HG03571 (cell line): Measurements from ENCODE around the gene LRRC3.

Experiments used
- ATAC-seq: cut with Tn5 transposase; IDR thresholded peaks from one replicate; pipeline ENCODE4 v1.9.1; 2021; ENCODE audit not compliant: unreplicated experiment

The LRRC3 gene

DNA sequence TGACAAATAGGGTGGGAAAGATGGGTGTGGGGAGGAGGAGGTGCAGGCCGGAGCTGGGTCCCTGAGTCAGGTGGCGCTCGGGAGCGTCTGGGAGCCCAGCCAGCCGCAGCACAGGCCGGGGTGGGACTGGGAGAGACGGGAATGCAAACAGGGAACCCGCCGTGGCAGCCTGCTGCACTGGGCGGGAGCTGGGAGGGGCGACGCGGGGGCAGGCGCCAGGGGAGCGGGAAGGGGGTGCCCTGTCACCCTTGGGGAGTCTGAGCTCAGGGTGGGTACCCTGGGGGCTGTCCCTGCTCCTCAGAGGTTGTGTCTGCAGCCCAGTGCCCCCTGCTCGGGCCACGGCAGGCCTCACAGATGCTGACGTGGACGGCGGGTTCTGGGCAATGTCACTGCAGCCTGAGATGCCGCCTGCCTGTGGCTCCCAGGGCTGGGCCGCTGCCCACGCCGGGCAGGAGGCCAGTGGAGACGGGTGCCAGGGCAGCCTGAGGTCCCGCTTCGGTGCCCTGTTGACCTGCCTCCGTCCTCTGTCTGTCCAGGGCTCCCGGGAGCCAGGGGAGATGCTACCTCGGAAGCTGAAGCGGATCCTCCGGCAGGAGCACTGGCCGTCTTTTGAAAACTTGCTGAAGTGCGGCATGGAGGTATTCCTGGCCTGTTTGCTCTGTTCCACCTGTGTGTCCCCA is 16.6 kb upstream of the LRRC3 start:
- no peak for ATAC-seq

DNA sequence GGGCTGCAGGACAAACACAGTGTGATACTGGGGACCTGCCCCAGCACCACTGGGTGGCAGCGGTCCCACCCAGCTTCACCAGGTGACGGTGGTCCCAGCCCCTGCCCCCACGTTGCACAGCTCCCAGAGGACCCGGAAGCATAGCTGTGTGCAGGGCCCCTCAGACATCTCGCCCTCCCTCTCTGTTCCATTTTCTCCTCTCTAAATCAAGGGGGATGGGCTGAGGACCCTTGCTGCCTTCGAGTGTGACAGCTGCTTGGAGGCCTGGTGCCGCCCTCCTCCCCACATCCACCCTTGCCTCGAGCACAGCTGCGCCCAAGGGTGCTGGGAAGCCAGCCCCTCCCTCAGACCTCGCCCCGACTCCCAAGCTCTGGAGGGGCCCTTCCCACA is 16.1 kb upstream of the LRRC3 start:
- no peak for ATAC-seq

- ATAC-seq, result no peak
These were observed 14.9 kb upstream of the LRRC3 start for GRCh38 chr21:44440241-44441040.

GRCh38 chr21:44441041-44441400 is 14.3 kb upstream of the LRRC3 start:
- no peak for ATAC-seq

GRCh38 chr21:44441581-44442265 is 13.6 kb upstream of the LRRC3 start:
- ATAC-seq, result no peak

- no peak for ATAC-seq
These were observed 12.8 kb upstream of the LRRC3 start for GRCh38 chr21:44442266-44443125.

DNA sequence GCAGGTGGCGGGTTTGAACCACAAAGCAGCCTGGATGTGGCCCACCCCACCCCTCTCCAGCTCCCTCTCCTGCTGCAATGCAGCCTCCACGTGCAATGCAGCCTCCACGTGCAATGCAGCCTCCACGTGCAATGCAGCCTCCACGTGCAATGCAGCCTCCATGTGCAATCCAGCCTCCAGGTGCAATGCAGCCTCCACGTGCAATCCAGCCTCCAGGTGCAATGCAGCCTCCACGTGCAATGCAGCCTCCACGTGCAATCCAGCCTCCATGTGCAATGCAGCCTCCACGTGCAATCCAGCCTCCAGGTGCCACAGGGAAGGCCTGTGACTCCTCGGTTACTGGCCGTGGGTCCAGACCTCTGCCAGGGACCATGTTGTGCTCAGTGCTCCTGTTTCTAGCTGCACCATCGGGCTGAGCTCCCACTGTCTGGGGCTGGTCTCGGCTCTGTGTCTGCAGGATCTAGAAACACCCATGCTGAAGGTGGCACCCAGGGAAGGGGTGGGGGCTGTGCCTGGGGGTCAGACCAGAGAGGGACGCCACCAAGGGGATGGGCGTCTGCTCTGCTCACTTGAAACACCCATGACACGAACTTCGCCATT is 11.9 kb upstream of the LRRC3 start:
- ATAC-seq, result no peak

DNA sequence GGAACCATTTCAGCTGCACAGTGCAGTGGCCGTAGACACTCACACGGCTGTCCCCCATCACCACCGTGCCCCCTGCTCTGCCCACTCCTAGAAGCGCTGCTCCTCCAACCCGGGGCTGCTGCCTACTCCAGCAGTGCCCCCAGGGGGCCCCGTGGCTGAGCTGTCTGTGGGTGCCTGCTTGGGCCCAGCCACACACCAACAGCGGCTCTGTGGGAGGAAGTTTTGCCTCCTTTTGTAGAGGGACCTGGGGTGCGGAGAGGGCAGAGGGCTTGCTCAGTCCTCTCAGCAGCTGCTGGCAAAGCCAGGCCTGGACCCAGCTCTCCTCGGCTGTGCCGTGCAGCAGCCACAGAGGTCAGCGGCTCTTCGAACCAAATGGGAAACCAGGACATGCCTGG is 11.4 kb upstream of the LRRC3 start:
- no peak for ATAC-seq

GRCh38 chr21:44444286-44444931 is 10.9 kb upstream of the LRRC3 start:
- no peak for ATAC-seq

DNA sequence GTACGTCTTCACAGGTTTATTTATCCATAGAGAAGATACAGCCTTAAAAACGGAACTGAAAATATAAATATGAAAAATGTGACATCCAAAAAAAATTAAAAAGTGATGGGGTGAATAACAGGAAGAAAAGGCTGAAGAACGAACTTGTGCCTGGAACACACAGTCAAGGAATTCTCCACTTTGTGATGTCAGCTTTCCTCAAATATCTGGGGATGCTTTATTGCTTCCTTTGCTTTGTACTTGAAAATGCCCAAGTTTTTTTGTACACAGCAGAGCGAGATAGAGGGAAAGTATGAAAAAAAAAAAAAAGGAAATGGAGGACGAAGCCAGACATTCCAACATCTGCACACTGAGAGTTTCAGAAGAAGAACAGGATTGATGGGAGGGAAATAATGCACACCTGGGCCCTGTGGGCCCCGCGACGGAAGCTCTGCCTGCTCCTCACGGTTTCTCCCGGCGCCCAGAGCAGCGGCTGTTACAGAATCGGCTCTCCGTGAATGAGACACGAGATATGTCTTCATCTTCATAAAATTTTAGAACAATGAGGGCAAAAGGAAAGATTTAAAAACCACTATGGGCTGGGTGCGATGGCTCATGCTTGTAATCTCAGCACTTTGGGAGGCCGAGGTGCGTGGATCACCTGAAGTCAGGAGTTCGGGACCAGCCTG is 10.0 kb upstream of the LRRC3 start:
- no peak for ATAC-seq

GRCh38 chr21:44448651-44449131 is 6.6 kb upstream of the LRRC3 start:
- ATAC-seq, result no peak

GRCh38 chr21:44449473-44450363 is 5.6 kb upstream of the LRRC3 start:
- ATAC-seq, result no peak

- ATAC-seq, result no peak
These were observed 4.9 kb upstream of the LRRC3 start for GRCh38 chr21:44450402-44450801.

DNA sequence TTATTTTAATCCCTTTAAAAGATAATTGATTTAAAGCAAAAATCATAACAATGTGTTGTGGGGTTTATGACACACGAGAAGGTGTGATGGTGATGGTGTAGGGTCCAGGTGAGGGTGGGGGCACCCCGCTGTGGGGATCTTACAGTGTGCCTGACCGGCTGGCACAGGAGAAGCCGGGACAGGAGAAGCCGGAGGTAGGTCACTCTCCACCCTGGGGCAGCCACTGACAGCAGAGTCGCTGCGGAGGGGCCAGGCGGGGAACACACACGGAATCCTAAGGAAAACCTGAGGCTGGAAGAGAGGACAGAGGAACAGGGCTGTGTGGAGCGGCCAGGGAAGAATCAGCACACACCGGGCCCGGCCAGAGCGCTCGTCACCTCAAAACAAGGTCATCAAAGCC is 4.3 kb upstream of the LRRC3 start:
- ATAC-seq, result no peak

DNA sequence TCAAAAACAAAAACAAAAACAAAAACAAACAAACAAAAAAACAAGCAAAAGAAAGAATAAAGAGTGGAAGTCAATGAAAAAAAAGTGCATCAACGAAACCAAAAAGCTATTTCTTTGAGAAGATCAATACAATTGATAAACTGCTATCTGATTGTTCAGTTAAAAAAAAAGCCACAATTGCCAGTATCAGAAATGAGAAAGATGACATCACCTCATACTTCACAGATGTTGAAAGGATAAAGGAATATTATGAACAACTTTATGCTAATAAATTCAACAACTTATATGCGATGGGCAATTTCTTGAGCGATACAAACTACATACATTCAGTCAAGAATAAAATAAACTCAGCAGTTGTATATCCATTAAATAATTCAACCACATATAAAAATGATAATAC is 2.2 kb upstream of the LRRC3 start:
- no peak for ATAC-seq

DNA sequence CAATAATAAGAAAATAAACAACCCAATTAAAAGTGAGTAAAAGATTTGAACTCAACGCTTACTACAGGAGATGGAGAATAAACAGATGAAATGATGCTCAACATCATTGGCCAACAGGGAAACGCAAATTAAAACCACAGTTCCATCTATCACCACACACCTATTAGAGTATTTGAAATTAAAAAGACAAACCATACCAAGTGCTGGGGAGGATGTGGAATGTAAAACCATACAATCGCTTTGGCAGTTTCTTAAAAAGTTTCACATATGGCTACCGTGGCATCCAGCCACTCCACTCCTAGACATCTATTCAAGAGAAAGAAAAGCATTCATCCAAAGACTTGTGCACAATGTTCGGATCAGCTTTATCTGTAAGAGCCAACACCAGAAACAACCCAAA is 1.3 kb upstream of the LRRC3 start:
- no peak for ATAC-seq

DNA sequence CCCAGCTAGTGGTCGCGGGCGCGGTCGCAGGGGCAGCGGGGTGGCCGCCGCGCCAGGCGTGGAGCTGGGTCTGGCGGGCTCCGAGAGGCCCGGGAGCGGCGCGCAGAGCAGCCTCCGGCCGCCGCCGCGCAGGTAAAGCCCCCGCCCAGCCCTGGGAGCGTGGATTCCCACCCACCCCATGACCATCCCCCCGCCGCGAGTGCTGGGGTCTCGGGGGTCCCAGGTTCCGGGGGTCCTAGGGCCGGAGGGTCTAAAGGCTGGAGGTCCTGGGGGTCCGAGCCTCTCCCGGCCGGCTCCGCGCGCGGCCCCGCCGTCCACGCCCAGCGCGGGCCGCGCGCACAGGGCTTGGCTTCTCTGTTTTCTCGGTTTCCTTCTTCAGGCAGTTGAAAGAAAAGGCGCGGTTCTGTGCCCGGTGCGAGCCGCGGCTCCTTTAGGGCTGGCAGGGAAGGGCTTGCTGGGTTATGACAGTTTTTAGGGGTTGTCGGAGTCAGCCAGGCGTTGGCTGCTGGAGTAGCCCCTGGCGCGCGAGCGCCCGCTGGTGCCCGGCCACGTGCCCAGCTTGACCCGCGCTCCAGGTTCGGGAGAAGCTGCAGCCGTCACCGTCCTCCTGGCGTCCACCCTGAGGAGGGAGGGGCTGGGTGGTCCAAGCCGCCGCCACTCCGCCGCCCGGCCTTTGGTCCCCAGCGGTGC is 359 bp downstream of the LRRC3 start:
- ATAC-seq, result peak; percentile 34
